Uterus (tissue), 2 donors: Measurements from ENCODE around the gene TEC.

Experiments used
- CTCF ChIP-seq, 4 experiments: fragments of 200-600 bp in 2 of 4; fragments of 450-650 bp in 2 of 4; sonication (generic) in 2 of 4; IDR thresholded peaks; one replicate each; pipeline ENCODE4 v1.5.1; 2016 to 2019; ENCODE audit warnings: antibody characterized with exemption in 4 of 4, mild to moderate bottlenecking in 2 of 4, moderate library complexity in 1 of 4
- POLR2A ChIP-seq, 2 donors: fragments of 450-650 bp; IDR thresholded peaks; one replicate each; pipeline ENCODE4 v1.6.1; 2016; ENCODE audit warnings: antibody characterized with exemption in 2 of 2, mild to moderate bottlenecking in 1 of 2, moderate library complexity in 1 of 2

- no peak for TF ChIP-seq CTCF (IDR thresholded peaks at IDR 0.05)
- TF ChIP-seq POLR2A (IDR thresholded peaks at IDR 0.05) = no peak
Observed at GRCh38 chr4:48205626-48206025, 64.0 kb downstream of the TEC start.
